H9 (cell line): ENCODE data around the gene HEG1. TPM values are rescaled to one million over a fixed set of nuclear protein-coding genes. Genes with fewer than 3 reads are reported as not detected.

Experiments used
- DNase-seq: peaks from one replicate; pipeline ENCODE4 v3.0.0-alpha.2; 2017
- H2AFZ ChIP-seq: one replicate; pipeline ENCODE4 v1.6.1; 2013; ENCODE audit warnings: mild to moderate bottlenecking, low read length, control low read depth, moderate library complexity
- H2AK5ac ChIP-seq: 2 replicates; pipeline ENCODE4 v1.6.1; 2013; ENCODE audit warnings: low read length, control low read depth, mixed read lengths; ENCODE audit not compliant: insufficient read length
- H2BK120ac ChIP-seq: one replicate; pipeline ENCODE4 v1.6.1; 2013; ENCODE audit warnings: low read depth, mild to moderate bottlenecking, low read length, control low read depth, inconsistent platforms; ENCODE audit not compliant: poor library complexity, severe bottlenecking
- H2BK12ac ChIP-seq: 2 replicates; pipeline ENCODE4 v1.6.1; 2013; ENCODE audit warnings: low read length, control low read depth, mixed read lengths, low read depth; ENCODE audit not compliant: insufficient read length
- H2BK15ac ChIP-seq: 2 replicates; pipeline ENCODE4 v1.6.1; 2013; ENCODE audit warnings: low read depth, low read length, control low read depth
- H2BK20ac ChIP-seq: one replicate; pipeline ENCODE4 v1.6.1; 2013; ENCODE audit warnings: low read depth, mild to moderate bottlenecking, low read length, control low read depth, inconsistent platforms; ENCODE audit not compliant: poor library complexity, severe bottlenecking
- H2BK5ac ChIP-seq: 2 replicates; pipeline ENCODE4 v1.6.1; 2013; ENCODE audit warnings: low read length, control low read depth, mixed read lengths; ENCODE audit not compliant: insufficient read length
- H3K14ac ChIP-seq: 2 replicates; pipeline ENCODE4 v1.6.1; 2013; ENCODE audit warnings: low read length, control low read depth; ENCODE audit not compliant: insufficient read depth
- H3K18ac ChIP-seq: 2 replicates; pipeline ENCODE4 v1.6.1; 2013; ENCODE audit warnings: low read depth, mild to moderate bottlenecking, mixed read lengths, low read length, control low read depth; ENCODE audit not compliant: insufficient read length
- H3K23ac ChIP-seq: 2 replicates; pipeline ENCODE4 v1.6.1; 2013; ENCODE audit warnings: low read length, control low read depth, mixed read lengths, low read depth; ENCODE audit not compliant: insufficient read length
- H3K23me2 ChIP-seq: 2 replicates; pipeline ENCODE4 v1.6.1; 2013; ENCODE audit warnings: low read depth, mild to moderate bottlenecking, mixed read lengths, low read length, control low read depth; ENCODE audit not compliant: insufficient read length, poor library complexity, severe bottlenecking
- H3K27ac ChIP-seq: 2 replicates; pipeline ENCODE4 v1.5.1; 2013; ENCODE audit warnings: low read length, control low read depth, mixed read lengths, low read depth; ENCODE audit not compliant: insufficient read length
- H3K27me3 ChIP-seq: 2 replicates; pipeline ENCODE4 v1.6.1; 2013; ENCODE audit warnings: low read length, control low read depth, inconsistent platforms; ENCODE audit not compliant: insufficient read depth
- H3K4ac ChIP-seq: 2 replicates; pipeline ENCODE4 v1.6.1; 2013; ENCODE audit warnings: low read depth, mild to moderate bottlenecking, control low read depth, inconsistent platforms, low read length, moderate library complexity
- H3K4me1 ChIP-seq: 2 replicates; pipeline ENCODE4 v1.6.1; 2013; ENCODE audit warnings: low read length, control low read depth, inconsistent platforms; ENCODE audit not compliant: insufficient read depth
- H3K4me2 ChIP-seq: 2 replicates; pipeline ENCODE4 v1.6.1; 2013; ENCODE audit warnings: low read length, control low read depth, mixed read lengths; ENCODE audit not compliant: insufficient read length, insufficient read depth
- H3K56ac ChIP-seq: 2 replicates; pipeline ENCODE4 v1.6.1; 2013; ENCODE audit warnings: low read depth, mild to moderate bottlenecking, mixed read lengths, low read length, control low read depth; ENCODE audit not compliant: insufficient read length
- H3K79me1 ChIP-seq: 2 replicates; pipeline ENCODE4 v1.6.1; 2013; ENCODE audit warnings: low read depth, mild to moderate bottlenecking, moderate library complexity, low read length, control low read depth, inconsistent platforms; ENCODE audit not compliant: insufficient read depth, poor library complexity, severe bottlenecking
- H3K79me2 ChIP-seq: 2 replicates; pipeline ENCODE4 v1.6.1; 2013; ENCODE audit warnings: low read length, control low read depth, inconsistent platforms; ENCODE audit not compliant: insufficient read depth
- H3K9ac ChIP-seq: 2 replicates; pipeline ENCODE4 v1.6.1; 2013; ENCODE audit warnings: low read length, control low read depth, mixed read lengths; ENCODE audit not compliant: insufficient read length; ENCODE audit errors: extremely low read depth
- H3K9me3 ChIP-seq: one replicate; pipeline ENCODE4 v1.6.1; 2013; ENCODE audit warnings: low read depth, low read length, inconsistent platforms; ENCODE audit not compliant: control insufficient read depth
- H3T11ph ChIP-seq: one replicate; pipeline ENCODE4 v1.6.1; 2013; ENCODE audit warnings: mild to moderate bottlenecking, low read length, control low read depth, inconsistent platforms
- H4K20me1 ChIP-seq: one replicate; pipeline ENCODE4 v1.6.1; 2013; ENCODE audit not compliant: control insufficient read depth, insufficient read length, insufficient read depth
- H4K5ac ChIP-seq: 2 replicates; pipeline ENCODE4 v1.6.1; 2013; ENCODE audit warnings: low read depth, mild to moderate bottlenecking, mixed read lengths, low read length, control low read depth; ENCODE audit not compliant: insufficient read length
- H4K8ac ChIP-seq: replicated peaks from 2 replicates; pipeline ENCODE4 v1.6.1; 2013; ENCODE audit warnings: low read length, control low read depth, mixed read lengths, low read depth; ENCODE audit not compliant: insufficient read length
- H4K91ac ChIP-seq: 2 replicates; pipeline ENCODE4 v1.6.1; 2013; ENCODE audit warnings: low read depth, mild to moderate bottlenecking, moderate library complexity, mixed read lengths, low read length, control low read depth; ENCODE audit not compliant: insufficient read length
- H3K27ac Mint-ChIP-seq, 3 experiments: 2 replicates in 2 of 3; 3 replicates in 1 of 3; pipeline ENCODE4 v1.8.0; 2020 to 2021; ENCODE audit warnings: mixed read lengths in 3 of 3, mild to moderate bottlenecking in 1 of 3, moderate library complexity in 1 of 3
- H3K27me3 Mint-ChIP-seq: 2 replicates; pipeline ENCODE4 v1.8.0; 2021; ENCODE audit warnings: low read depth, mild to moderate bottlenecking, moderate library complexity, mixed read lengths
- H3K36me3 Mint-ChIP-seq, 3 experiments: 2 replicates in 2 of 3; 3 replicates in 1 of 3; pipeline ENCODE4 v1.8.0; 2020 to 2021; ENCODE audit warnings: low read depth in 3 of 3, mixed read lengths in 3 of 3; ENCODE audit not compliant: insufficient read depth in 1 of 3
- H3K4me1 Mint-ChIP-seq, 2 experiments: 2 replicates each; pipeline ENCODE4 v1.8.0; 2020; ENCODE audit warnings: mixed read lengths in 2 of 2
- H3K4me3 Mint-ChIP-seq, 2 experiments: 2 replicates in 1 of 2; 3 replicates in 1 of 2; pipeline ENCODE4 v1.8.0; 2020 to 2021; ENCODE audit warnings: mild to moderate bottlenecking in 2 of 2, mixed read lengths in 2 of 2, moderate library complexity in 1 of 2
- H3K9me3 Mint-ChIP-seq, 2 experiments: 2 replicates in 1 of 2; 3 replicates in 1 of 2; pipeline ENCODE4 v1.8.0; 2020; ENCODE audit warnings: mild to moderate bottlenecking in 2 of 2, mixed read lengths in 2 of 2, moderate library complexity in 1 of 2
- CTCF ChIP-seq: fragments of 200-600 bp; sonication (generic); conservative IDR thresholded peaks from 3 replicates; pipeline ENCODE4 v1.8.0; 2021; ENCODE audit warnings: antibody characterized with exemption, mild to moderate bottlenecking
- WGBS: extraction: QIAGEN DNeasy Blood & Tissue Kit; methylation state at CpG from one replicate; pipeline ENCODE4 v1.1.7; 2013; ENCODE audit warnings: missing lambda C conversion rate, low lambda C conversion rate, mixed read lengths; ENCODE audit not compliant: insufficient read length; ENCODE audit errors: extremely low coverage; 5-methylcytosine and 5-hydroxymethylcytosine counted together
- total RNA-seq: library from RNA; stranded (reverse); gene quantifications from 2 replicates; pipeline ENCODE4 v1.2.1, GENCODE V29; 2021

HEG1 gene
- total RNA-seq, 1 experiment from 2014 or later: 10.3 TPM

GRCh38 chr3:124976383-124976782 lies 79.4 kb downstream of the HEG1 start:
- Histone ChIP-seq H3K4ac (no peak overlapping the region), H3K14ac (no peak overlapping the region), H3K27ac (no peak overlapping the region), H3K23me2 (no peaks in the 10 kb centered on the region), H3T11ph (no peak overlapping the region), H2AFZ (no peak overlapping the region), H3K56ac (no peak overlapping the region), H4K8ac (no peak overlapping the region), H2BK20ac (no peak overlapping the region), H2BK12ac (no peak overlapping the region), H2BK15ac (no peak overlapping the region), H2BK5ac (no peak overlapping the region), H3K9me3 (no peaks in the 10 kb centered on the region), H3K23ac (no peak overlapping the region), H4K91ac (no peak overlapping the region), H2BK120ac (no peak overlapping the region), H3K79me1 (no peaks in the 10 kb centered on the region), H3K4me1 (no peaks in the 10 kb centered on the region), H4K20me1 (no peaks in the 10 kb centered on the region), H3K9ac (no peak overlapping the region), H2AK5ac (no peak overlapping the region), H4K5ac (no peak overlapping the region), H3K18ac (no peak overlapping the region), H3K27me3 (no peaks in the 10 kb centered on the region), H3K79me2 (no peaks in the 10 kb centered on the region), H3K4me2 (no peak overlapping the region)
- DNase-seq: no peak
- Mint-ChIP-seq H3K27me3 (no peaks in the 10 kb centered on the region), H3K4me1 (no peaks in the 10 kb centered on the region), H3K9me3 (peaks cover 0 to 3% of the 10 kb centered on the region in 2 experiments; a peak in 1 of 5 replicates), H3K36me3 (peaks cover 17 to 19% (median 18%) of the 10 kb centered on the region in 3 experiments; a peak in 6 of 7 replicates), H3K4me3 (no peak overlapping the region), H3K27ac (no peak overlapping the region)
- no peak for TF ChIP-seq CTCF
- no CpG with 5 or more reads among the region's 6 CpGs for WGBS
